HG02870 (cell line): Measurements from ENCODE around the gene PPP4R4.
"Not testable (repeated sequence)": the region's sequence is repeated elsewhere in the genome, so short reads cannot be mapped to it uniquely, and the experiment has no call there.

Experiments used
- ATAC-seq: cut with Tn5 transposase; IDR thresholded peaks from one replicate; pipeline ENCODE4 v1.9.1; 2021; ENCODE audit warnings: mild to moderate bottlenecking, moderate library complexity; ENCODE audit not compliant: unreplicated experiment

Gene PPP4R4

DNA sequence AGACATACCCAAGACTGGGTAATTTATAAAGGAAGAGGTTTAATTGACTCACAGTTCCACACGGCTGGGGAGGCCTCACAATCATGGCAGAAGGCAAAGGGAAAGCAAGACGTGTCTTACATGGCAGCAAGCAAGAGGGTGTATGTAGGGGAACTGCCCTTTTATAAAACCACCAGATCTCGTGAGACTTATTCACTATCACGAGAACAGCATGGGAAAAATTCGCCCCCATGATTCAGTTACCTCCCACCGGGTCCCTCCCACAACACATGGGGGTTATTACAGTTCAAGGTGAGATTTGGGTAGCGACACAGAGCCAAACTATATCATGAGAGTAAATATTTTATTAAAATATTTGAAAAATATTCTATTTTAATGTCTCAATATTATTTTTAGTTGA is 94.5 kb downstream of the PPP4R4 start:
- ATAC-seq, result not testable (repeated sequence)

DNA sequence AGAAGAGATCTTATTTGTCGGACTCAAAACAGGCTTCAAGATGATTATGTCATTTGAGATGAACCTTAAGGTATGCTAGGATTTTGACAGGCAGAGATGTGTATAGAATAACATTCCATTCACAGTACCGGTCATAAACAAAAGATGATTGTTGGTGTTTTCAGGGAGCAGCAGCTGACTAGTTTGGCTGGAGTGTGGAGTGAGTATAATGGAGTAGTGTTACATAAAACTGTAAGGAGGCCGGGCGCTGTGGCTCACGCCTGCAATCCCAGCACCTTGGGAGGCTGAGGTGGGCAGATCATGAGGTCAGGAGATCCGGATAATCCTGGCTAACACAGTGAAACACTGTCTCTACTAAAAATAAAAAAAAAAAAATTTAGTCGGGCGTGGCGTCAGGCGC is 95.0 kb downstream of the PPP4R4 start:
- no peak for ATAC-seq

DNA sequence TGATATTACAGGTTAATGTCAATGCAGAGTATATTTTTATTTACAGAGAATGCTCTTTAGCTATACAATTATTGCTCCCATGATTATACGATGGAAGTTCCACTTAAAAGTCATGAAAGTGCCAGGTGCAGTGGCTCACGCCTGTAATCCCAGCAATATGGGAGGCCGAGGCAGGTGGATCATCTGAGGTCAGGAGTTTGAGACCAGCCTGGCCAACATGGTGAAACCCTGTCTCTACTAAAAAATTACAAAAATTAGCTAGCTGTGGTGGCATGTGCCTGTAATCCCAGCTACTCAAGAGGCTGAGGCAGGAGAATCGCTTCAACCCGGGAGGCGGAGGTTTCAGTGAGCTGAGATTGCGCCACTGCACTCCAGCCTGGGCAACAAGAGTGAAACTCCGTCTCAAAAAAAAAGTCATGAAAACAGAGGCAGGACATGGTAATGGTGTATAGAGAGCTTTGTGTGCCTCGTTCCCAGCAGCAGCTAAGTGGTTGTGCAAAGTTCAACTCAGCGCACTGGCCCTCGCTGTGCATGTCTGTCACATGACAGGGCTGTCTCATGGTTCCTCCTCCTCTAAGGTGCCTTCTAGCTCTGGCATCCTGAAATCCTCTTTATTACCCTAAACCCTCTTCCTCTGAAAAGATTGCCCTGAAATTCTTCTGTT is 102.9 kb downstream of the PPP4R4 start:
- not testable (repeated sequence) for ATAC-seq

DNA sequence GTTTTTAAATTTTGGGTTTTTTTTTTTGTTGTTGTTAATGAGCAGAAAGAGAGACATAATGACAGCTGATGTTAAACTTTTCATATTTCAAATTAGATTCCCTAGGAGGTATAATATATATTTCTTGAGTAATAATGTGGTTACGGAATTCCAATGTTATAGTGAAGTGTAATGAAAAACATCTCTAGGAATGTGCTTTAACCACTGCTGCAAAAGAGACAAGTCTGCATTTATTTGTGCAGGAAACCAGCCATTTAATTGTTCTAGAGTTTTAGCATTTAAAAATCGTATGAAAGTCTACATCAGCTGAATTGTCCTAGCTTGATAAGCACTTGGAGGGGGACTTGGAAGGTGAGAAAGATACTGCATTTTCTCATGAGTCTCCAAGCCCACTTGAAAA is 104.6 kb downstream of the PPP4R4 start:
- ATAC-seq, result no peak

DNA sequence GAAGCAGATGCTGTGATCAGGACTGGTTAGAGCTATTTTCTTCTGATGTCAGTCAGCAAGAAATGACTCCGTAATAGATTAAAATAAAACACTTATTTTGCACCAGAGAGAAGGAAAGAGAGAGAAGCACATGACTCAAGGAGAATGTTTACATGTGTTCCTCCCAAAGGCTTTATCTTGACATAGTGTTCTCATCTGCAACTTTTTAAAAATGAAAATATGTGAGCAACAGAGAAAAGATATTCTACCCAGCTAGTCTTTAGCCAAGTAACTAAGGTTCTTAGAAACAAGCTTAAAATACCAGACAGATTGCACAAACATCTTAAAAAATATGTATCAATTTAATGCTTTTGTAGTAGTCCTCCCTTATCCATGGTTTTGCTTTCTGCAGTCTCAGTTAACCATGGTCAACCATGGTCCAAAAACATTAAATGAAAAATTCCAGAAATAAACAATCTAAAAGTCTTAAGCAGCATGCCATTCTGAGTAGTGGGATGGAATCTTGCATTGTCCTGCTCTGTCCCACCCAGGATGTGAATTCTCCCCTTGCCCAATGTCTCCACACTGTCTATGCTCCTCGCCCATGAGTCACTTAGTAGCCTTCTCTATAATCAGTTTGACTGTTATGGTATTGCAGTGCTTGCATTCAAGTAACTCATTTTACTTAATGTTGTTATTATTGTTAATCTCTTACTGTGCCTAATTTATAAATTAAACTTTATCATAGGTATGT is 109.0 kb downstream of the PPP4R4 start:
- ATAC-seq, result no peak

DNA sequence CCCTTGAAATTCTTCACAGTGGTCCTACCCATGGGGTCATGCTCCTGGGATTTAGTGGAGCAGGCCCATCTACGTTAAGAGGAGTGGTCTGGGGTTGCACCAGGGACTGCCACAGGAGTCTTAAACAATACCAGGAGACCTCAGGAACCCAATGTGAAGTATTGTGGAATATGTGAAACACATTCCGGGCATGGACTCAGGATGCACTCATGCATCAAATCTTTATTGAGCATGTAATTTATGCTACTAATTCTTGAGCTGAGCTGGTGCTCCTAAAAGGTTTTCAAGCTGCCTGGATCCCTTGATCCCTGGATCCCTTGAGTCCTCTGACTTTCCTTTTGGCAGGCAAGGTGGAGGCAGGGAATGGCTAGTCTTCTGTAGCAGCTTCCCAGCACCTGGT is 110.1 kb downstream of the PPP4R4 start:
- no peak for ATAC-seq

DNA sequence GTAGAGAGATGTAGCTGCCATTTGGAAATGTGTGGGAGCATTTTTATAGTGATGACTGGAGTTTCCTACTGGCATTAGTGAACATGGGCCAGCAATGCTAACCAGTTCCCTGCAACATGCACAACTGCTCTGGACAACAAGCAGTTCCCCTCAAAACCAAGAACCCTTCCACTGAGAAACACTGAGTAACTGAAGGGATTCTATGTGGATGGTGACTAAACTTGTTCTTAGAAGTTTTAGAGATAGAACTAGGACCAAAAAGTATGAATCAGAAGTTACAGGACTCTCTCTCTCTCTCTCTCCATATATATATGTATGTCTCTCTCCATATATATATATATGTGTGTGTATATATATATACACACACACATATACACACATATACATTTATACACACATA is 111.0 kb downstream of the PPP4R4 start:
- no peak for ATAC-seq

DNA sequence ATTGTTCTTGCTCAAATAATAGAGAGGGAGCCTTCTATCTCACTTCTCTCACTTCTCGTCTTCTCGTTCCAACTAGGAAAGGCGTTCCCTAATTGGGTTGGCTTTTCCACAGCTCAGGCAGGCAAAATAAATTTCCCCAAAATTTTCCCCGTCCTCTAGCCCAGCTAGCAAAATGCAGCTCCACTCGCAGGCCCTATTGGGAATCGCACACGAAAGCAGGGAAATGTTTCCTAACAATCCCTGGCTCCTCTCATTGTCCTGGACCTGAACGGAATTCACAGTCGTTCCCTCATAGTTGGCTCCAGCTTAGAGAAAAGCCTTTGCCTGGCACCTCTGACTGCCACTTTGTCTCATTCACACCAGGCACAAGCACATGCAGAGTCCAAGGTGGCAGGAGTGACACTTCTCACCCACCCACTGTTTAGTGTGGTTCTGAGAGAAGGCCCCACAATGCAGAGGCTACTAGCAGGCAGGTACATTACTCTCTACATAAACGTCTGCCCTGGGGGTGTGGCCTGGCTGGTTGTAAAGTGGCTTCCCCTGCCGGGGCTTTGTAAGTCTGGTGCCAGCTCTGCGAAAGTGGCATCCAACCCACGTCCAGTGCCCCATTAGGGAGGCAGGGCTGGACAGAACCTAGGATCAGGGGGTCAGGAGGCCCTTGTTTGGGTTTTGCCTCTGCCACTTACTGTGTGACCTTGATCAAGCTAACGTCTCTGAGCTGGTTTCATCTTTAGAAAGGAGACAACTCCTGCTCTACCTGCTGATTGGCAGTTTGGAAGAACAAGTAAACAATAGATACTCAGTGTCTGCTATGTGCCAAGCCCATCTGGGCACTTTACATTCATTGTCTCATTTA is 114.7 kb downstream of the PPP4R4 start:
- no peak for ATAC-seq

DNA sequence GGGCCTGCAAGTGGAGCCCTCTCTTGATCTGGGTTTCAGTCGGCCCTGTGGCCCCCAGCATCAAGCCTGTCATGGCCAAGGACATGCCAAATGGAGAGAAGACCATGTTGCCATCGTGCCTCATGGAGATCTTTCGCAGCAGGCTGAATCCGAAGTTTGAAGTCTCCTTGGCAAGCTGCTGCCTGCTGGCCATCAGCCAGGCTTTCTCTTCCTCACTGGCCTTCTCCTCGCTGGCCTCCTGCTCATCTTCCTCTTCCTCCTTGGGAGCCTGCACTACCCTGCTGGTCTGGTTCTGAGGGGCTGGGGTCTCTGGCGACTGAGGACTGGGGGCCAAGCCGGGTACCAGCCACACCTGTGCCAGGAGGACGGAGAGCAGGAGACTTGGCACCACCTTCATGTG is 116.1 kb downstream of the PPP4R4 start:
- ATAC-seq, result no peak

DNA sequence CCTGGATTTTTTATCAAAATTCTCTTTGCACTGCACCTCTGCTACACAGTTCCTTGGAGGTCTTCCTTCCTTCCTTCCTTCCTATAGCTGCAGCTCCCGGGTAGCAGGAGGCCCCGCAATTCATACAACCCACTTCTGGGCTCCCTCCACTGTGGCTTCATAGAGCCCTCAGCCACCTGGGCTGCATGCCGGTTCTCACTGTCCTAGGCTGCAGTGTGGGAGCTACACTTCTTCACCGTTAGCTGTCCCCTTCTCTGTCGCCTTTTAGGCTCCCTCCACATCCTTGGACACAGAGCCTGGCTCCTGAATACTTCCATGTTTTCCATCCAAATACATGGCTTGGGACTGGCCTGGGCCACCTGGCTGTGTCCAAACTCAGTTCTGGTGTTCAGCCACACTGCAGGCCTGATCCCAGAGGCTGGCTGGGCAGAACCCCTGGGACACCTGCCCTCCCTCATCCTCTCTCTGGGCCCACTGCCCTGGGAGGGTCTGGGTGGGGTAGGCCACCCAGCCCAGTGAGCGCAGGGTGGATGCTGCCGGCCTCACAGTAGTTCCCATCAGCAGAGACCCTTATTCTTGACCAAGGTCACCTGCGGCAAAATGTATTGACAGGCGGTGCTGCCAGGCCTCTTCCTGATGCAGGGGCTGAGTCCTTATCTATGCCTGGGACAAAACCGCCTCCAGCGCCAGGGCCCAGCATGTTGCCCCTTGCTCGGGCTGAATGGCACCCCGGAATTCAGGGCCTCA is 117.2 kb downstream of the PPP4R4 start:
- ATAC-seq, result no peak

DNA sequence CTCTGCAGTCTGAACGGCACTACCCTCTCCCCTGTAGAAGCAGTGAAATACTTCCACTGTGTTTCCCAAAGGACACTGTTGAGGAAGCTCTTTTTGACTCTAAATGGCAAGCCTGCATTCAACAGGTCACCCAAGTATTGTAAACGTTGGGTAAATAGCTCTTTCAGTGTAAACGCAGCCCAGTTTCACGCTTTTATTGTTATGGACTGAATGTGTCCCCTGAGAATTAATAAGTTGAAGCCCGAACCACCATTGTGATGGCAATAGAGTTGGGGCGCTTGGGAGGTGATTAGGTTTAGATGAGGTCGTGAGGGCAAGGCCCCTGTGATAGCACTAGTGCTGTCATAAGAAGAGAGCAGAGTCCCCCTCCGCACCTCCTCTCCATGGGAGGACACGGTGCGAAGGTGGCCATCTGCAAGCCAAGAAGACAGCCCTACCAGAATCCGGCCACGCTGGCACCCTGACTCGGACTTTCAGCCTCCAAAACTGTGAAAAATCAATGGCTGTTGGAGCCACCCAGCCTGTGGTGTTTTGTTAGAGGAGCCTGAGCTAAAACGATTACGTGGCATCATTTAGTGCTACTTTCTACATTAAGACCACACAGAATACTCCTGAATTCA is 117.9 kb downstream of the PPP4R4 start:
- no peak for ATAC-seq

DNA sequence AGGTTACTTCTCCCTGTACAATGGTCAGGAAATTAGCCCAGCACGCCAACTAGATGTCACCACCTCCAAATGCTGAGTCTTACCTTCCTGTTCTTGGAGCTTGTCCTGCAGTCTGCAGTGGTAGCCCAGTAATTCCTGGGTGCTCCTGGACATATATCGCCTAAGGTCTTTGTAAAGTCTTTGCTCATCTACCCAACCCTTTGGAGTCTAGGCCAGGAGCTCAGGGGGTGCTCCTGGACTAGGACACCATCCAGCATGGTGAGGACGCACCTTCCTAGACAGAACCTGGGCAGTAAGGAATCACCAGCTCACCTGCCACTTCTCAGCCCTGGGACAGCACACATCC is 118.4 kb downstream of the PPP4R4 start:
- no peak for ATAC-seq

DNA sequence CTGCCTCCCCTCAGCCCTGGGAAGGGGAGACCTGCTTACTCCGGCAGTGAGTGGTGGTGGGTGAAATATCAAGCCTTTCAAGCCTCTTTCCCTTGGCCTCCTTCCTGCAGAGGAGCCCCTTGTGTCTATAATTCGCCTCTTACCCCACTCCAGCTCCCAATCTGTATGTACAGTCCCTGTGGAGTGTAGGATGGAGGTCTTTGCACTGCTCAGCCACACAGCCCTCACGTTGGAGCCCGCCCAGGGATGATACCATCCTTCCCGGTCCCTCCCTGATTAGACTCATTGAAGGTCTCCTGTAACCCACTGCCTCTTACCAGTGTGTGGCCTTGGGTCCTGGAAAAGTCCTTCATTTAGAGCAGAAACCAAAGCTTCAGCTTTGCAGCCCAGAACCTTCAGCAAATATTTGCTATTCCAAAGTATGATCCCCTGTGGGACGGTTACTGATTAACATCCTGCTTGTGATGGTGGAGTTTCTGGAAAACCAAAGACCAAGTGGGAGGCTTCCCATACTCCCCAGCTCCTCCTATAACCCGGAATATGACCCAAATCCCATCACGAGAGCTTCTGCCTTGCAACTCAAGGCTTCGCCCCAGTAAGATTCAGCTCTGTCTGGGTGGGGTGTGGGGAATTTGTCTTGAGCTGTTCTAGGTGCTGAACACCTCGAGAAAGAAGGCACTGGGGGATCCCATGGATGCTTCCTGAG is 118.9 kb downstream of the PPP4R4 start, which contains the start of gene SERPINA10:
Gene SERPINA10 (minus strand): TSS at position 397 of the 706 bp plus-strand sequence. CDS start 2,675 bp downstream, outside the sequence.
- ATAC-seq, result no peak

DNA sequence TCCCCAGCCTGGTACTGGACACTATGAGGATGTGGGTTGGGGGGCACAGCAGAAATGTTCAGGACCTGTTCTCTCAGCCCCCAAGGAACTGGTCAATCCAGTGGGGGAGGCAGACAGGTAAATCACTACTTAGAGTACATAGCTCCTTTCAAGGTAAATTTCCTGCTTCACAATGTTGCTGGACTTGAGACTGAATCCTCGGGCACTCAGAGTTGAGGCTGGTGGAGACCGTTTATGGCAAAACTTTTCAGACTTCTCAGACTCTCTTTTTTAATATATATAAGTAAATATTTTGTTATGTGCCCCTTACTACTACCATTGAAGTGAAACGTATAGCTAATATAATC is 119.4 kb downstream of the PPP4R4 start:
- ATAC-seq, result no peak

DNA sequence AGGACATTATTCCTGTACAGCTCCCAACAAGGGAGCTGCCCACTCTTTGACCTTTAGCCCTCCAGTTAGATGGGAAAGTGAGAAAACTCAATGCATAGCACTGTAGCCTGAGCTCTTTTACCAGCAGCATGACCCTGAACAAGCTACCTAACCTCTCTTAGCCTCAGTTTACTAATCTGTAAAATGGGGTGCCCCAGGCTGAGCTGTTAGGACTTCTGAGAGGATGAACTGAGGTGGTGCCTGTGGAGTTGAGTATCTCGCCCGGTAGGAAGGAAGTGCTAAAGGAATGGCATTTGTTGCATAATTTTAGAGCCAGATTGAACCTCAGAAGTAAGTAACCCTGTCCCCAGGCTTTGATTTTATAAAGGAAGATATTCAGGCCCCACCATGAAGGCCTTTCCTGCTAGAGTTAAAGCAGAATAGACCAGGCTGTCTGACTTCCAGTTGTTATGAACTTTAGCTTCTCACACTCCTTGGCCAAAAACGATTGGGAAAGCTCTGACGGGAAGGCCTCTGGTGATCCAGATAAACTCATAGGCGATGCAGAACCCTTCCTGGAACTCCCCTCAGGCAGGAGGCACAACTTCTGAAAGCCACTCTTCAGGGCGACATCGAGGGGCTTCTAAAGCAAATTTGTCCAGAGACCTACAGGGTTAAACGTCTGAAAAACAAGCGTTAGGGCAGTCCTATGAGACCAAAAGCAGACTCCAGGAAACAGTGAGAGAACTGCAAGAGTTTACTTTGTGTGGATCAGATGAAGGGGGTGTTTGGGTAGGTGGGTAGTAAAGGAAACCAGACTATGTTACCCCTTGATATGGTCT is 121.4 kb downstream of the PPP4R4 start:
- no peak for ATAC-seq

DNA sequence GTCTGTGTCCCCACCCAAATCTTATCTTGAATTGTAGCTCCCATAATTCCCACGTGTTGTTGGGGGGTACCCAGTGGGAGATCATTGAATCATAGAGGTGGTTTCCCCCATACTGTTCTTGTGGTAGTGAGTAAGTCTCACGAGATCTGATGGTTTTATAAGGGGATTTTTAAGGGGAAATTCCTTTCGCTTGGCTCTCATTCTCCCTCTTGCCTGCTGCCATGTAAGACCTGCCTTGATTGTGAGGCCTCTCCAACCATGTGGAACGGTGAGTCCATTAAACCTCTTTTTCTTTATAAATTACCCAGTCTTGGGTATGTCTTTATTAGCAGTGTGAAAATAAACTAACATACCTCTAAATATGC is 122.0 kb downstream of the PPP4R4 start:
- not testable (repeated sequence) for ATAC-seq

DNA sequence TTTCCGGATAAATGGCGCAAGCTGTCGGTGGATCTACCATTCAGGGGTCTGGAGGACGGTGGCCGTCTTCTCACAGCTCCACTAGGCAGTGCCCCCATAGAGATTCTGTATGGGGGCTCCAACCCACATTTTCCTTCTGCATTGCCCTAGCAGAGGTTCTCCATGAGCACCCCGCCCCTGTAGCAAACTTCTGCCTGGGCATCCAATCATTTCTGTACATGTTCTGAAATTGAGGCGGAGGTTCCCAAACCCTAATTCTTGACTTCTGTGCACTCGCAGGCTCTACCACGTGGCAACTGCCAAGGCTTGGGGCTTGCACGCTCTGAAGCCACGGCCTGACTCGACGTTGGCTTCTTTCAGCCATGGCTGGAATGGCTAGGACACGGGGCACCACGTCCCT is 124.0 kb downstream of the PPP4R4 start:
- ATAC-seq, result no peak

DNA sequence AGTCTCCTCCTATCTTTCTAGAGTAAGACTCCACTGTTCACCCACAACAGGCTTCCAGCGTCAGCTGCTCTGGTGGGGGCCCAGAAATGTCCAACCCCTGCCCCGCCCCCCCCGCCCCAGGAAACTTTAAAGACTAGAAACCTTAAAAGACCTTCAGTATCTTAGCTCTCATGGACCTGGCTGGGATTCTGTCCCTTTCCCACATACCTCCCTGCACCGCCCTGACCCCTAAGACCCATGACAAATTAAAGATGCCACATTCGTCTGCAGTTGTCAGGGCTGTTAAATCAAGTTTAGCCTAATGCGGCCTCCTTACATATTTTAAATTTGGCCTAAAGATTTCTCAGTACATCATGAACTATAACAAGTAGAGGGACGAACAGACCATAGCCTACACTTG is 129.0 kb downstream of the PPP4R4 start:
- ATAC-seq, result no peak

DNA sequence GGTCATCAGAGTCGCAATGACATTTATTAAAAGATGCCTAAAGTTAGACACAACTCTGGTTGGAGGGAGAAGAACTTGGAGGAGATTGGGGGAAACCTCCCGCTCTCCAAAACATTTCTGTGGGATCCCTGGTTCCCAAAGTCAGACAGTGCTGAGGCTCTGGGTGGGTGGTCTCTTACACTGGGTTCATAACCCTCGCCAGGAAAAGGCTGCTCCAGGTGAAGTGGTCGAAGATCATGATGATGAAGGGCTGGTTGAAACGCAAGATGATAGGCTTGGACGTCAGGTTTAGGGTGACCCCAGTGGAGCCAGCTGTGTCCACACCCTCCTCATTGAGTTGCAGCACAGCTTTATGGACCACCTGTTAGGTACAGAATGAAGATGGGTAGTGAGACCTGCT is 130.1 kb downstream of the PPP4R4 start:
- ATAC-seq, result no peak
